Endodermal cell (in vitro differentiated cells): Measurements from ENCODE around the gene IGFBP2. TPM values are rescaled to one million over a fixed set of nuclear protein-coding genes. Genes with fewer than 3 reads are reported as not detected.

Experiments used
- DNase-seq: peaks from one replicate; pipeline ENCODE4 v3.0.0-alpha.2; 2017
- H3K27ac ChIP-seq: 2 replicates; pipeline ENCODE4 v1.5.1; 2013; ENCODE audit warnings: mild to moderate bottlenecking, low read depth, low read length, moderate library complexity
- H3K27me3 ChIP-seq: 2 replicates; pipeline ENCODE4 v1.6.1; 2013; ENCODE audit warnings: mild to moderate bottlenecking, low read length, moderate library complexity; ENCODE audit not compliant: insufficient read depth, control insufficient read depth, poor library complexity, severe bottlenecking
- H3K36me3 ChIP-seq: 2 replicates; pipeline ENCODE4 v1.7.0; 2013; ENCODE audit warnings: mild to moderate bottlenecking, low read length, moderate library complexity; ENCODE audit not compliant: control insufficient read depth, insufficient read depth
- H3K4me1 ChIP-seq: one replicate; pipeline ENCODE4 v1.7.0; 2013; ENCODE audit warnings: low read length; ENCODE audit not compliant: control insufficient read depth, insufficient read depth
- H3K4me3 ChIP-seq: 2 replicates; pipeline ENCODE4 v1.5.1; 2013; ENCODE audit warnings: mild to moderate bottlenecking, low read length, moderate library complexity
- H3K9ac ChIP-seq: 2 replicates; pipeline ENCODE4 v1.6.1; 2013; ENCODE audit warnings: mild to moderate bottlenecking, low read length, moderate library complexity; ENCODE audit not compliant: poor library complexity, severe bottlenecking; ENCODE audit errors: extremely low read depth
- H3K9me3 ChIP-seq: 2 replicates; pipeline ENCODE4 v1.6.1; 2013; ENCODE audit warnings: mild to moderate bottlenecking, low read length, moderate library complexity; ENCODE audit not compliant: control insufficient read depth
- H3K27ac Mint-ChIP-seq: 2 replicates; pipeline ENCODE4 v1.8.0; 2020; ENCODE audit warnings: mixed read lengths
- H3K27me3 Mint-ChIP-seq: 2 replicates; pipeline ENCODE4 v1.8.0; 2021; ENCODE audit warnings: mild to moderate bottlenecking, mixed read lengths; ENCODE audit not compliant: insufficient read depth
- H3K36me3 Mint-ChIP-seq: 2 replicates; pipeline ENCODE4 v1.8.0; 2020; ENCODE audit warnings: low read depth, mixed read lengths
- H3K4me1 Mint-ChIP-seq: 2 replicates; pipeline ENCODE4 v1.8.0; 2020; ENCODE audit warnings: mixed read lengths
- H3K4me3 Mint-ChIP-seq: 2 replicates; pipeline ENCODE4 v1.8.0; 2020; ENCODE audit warnings: mild to moderate bottlenecking, moderate library complexity, mixed read lengths
- H3K9me3 Mint-ChIP-seq: 2 replicates; pipeline ENCODE4 v1.8.0; 2020; ENCODE audit warnings: mild to moderate bottlenecking, mixed read lengths
- CTCF ChIP-seq: fragments of 200-600 bp; sonication (generic); conservative IDR thresholded peaks from 2 replicates; pipeline ENCODE4 v1.5.0; 2021; ENCODE audit warnings: antibody characterized with exemption, mild to moderate bottlenecking
- WGBS, 2 experiments: methylation state at CpG; one replicate each; pipeline versions ENCODE4 v1.1.5 to v1.1.7; 2013; ENCODE audit warnings: missing lambda C conversion rate in 2 of 2, mixed read lengths in 1 of 2; ENCODE audit not compliant: insufficient coverage in 1 of 2, insufficient read length in 1 of 2; 5-methylcytosine and 5-hydroxymethylcytosine counted together
- total RNA-seq, 2 donors: library from RNA; stranded (reverse); fragmentation: NEBNext Ultra II Directional in 1 of 2; extraction: Animal tissue kit (Norgen Biotek cat#: 25700) in 1 of 2; gene quantifications; 2 replicates in 1 of 2; 3 replicates in 1 of 2; pipeline ENCODE4 v1.2.1, GENCODE V29; 2021

The IGFBP2 gene
- total RNA-seq, 2 donors from 2014 or later = 80.8 to 313 TPM

- H3K27me3 ChIP-seq = no peaks in the 10 kb centered on the region
- TF ChIP-seq CTCF = no peak
- no peak overlapping the region for H3K4me3 Mint-ChIP-seq
- H3K4me1 ChIP-seq = no peaks in the 10 kb centered on the region
- no peak overlapping the region for H3K27ac ChIP-seq
- no peaks in the 10 kb centered on the region for H3K4me1 Mint-ChIP-seq
- H3K9me3 ChIP-seq = no peaks in the 10 kb centered on the region
- peaks cover 22% of the 10 kb centered on the region for H3K36me3 Mint-ChIP-seq
- no peak overlapping the region for H3K9ac ChIP-seq
- no peaks in the 10 kb centered on the region for H3K9me3 Mint-ChIP-seq
- no peak overlapping the region for H3K4me3 ChIP-seq
- peaks cover 34% of the 10 kb centered on the region for H3K36me3 ChIP-seq
- no peak overlapping the region for H3K27ac Mint-ChIP-seq
- no peak for DNase-seq
- no peaks in the 10 kb centered on the region for H3K27me3 Mint-ChIP-seq
- WGBS, 2 experiments = 90 to 96% methylated on average over 4 to 7 of the region's 7 CpGs
Measured at GRCh38 chr2:216657980-216658379, 24.8 kb downstream of the IGFBP2 start.

- no peaks in the 10 kb centered on the region for H3K4me1 Mint-ChIP-seq
Measured at GRCh38 chr2:216658757-216659156, 25.5 kb downstream of the IGFBP2 start.

GRCh38 chr2:216659276-216659675, 26.1 kb downstream of the IGFBP2 start:
- Mint-ChIP-seq H3K27ac (no peak overlapping the region), H3K4me1 (no peaks in the 10 kb centered on the region), H3K4me3 (no peak overlapping the region), H3K27me3 (no peaks in the 10 kb centered on the region), H3K36me3 (peaks cover 22% of the 10 kb centered on the region), H3K9me3 (no peaks in the 10 kb centered on the region)
- peaks cover 42% of the 10 kb centered on the region for H3K36me3 ChIP-seq
- H3K9me3 ChIP-seq = no peaks in the 10 kb centered on the region
- DNase-seq = no peak
- TF ChIP-seq CTCF = no peak
- WGBS, 2 experiments = 92 to 93% methylated on average over 6 of the region's 6 CpGs
- H3K4me1 ChIP-seq = no peaks in the 10 kb centered on the region
- H3K27ac ChIP-seq = no peak overlapping the region
- H3K4me3 ChIP-seq = no peak overlapping the region
- no peak overlapping the region for H3K9ac ChIP-seq
- no peaks in the 10 kb centered on the region for H3K27me3 ChIP-seq

More at GRCh38 chr2:216658757-216659156, 25.5 kb downstream of the IGFBP2 start:
- Histone ChIP-seq H3K27ac (no peak overlapping the region), H3K36me3 (peaks cover 40% of the 10 kb centered on the region), H3K9me3 (no peaks in the 10 kb centered on the region), H3K4me1 (no peaks in the 10 kb centered on the region), H3K9ac (no peak overlapping the region), H3K4me3 (no peak overlapping the region), H3K27me3 (no peaks in the 10 kb centered on the region)
- no peak overlapping the region for H3K4me3 Mint-ChIP-seq
- TF ChIP-seq CTCF = no peak
- H3K9me3 Mint-ChIP-seq = no peaks in the 10 kb centered on the region
- 95 to 98% methylated on average over 4 to 6 of the region's 6 CpGs for WGBS, 2 experiments
- H3K27me3 Mint-ChIP-seq = no peaks in the 10 kb centered on the region
- H3K36me3 Mint-ChIP-seq = peaks cover 22% of the 10 kb centered on the region
- DNase-seq = no peak
- no peak overlapping the region for H3K27ac Mint-ChIP-seq
